Immature natural killer cell (primary cell): ENCODE results near the gene CHADL. TPM values are rescaled to one million over a fixed set of nuclear protein-coding genes. Genes with fewer than 3 reads are reported as not detected.

Experiments used
- polyA plus RNA-seq, 3 donors: library from polyadenylated mRNA; unstranded; fragments of 300-500 nt; fragmentation: Illumina TruSeq; gene quantifications; one replicate each; pipeline ENCODE4 v1.2.3, GENCODE V29; 2021

CHADL gene
- polyA plus RNA-seq, 3 donors from 2014 or later: 0.32 to 0.90 TPM; not detected in 1

Other genes starting within 250 kb of the CHADL start
- gene EP300, start 148.3 kb downstream of the CHADL start, polyA plus RNA-seq: 10 to 100 TPM in 1 of 3 donors, 1 to 10 TPM in 2; 4.6 to 23.1 (median 8.6) TPM
- 10 to 100 TPM; 26.6 to 32.2 (median 30.5) TPM for gene L3MBTL2, start 35.6 kb downstream of the CHADL start, polyA plus RNA-seq
- gene RANGAP1, start 45.3 kb upstream of the CHADL start, polyA plus RNA-seq: 10 to 100 TPM; 10.4 to 29.9 (median 15.6) TPM
- gene ZC3H7B, start 60.6 kb upstream of the CHADL start, polyA plus RNA-seq: 1 to 10 TPM in 1 of 3 donors, under 1 TPM in 1, not detected in 1; 0.33 to 2.4 TPM
- gene TEF, start 141.0 kb upstream of the CHADL start, polyA plus RNA-seq: 1 to 10 TPM; 1.4 to 3.8 (median 1.8) TPM
- gene TOB2, start 205.9 kb upstream of the CHADL start, polyA plus RNA-seq: 10 to 100 TPM in 1 of 3 donors, 1 to 10 TPM in 2; 5.9 to 23.6 (median 8.6) TPM
- 10 to 100 TPM; 26.4 to 31.0 (median 29.9) TPM for gene PHF5A, start 227.8 kb upstream of the CHADL start, polyA plus RNA-seq
- 100 to 1,000 TPM in 2 of 3 donors, 10 to 100 TPM in 1; 77.1 to 115 (median 111) TPM for gene ACO2, start 228.2 kb upstream of the CHADL start, polyA plus RNA-seq